Lower lobe of right lung (tissue), 2 donors: ENCODE results near the gene CSNK2A1. TPM values are rescaled to one million over a fixed set of nuclear protein-coding genes. Genes with fewer than 3 reads are reported as not detected.

Experiments used
- ATAC-seq, 2 donors: fragments of 200-7000 bp; cut with Tn5 transposase; one replicate each; pipeline ENCODE4 v1.9.1; 2020 to 2022; ENCODE audit warnings: mild to moderate bottlenecking in 2 of 2, moderate library complexity in 2 of 2
- DNase-seq: peaks from one replicate; pipeline ENCODE4 v3.0.0-alpha.2; 2020
- H3K27ac ChIP-seq: fragments of 200-600 bp; one replicate; pipeline ENCODE4 v1.8.0; 2022
- H3K27me3 ChIP-seq: fragments of 200-600 bp; one replicate; pipeline ENCODE4 v1.8.0; 2022; ENCODE audit warnings: low read depth
- H3K36me3 ChIP-seq: fragments of 200-600 bp; one replicate; pipeline ENCODE4 v1.8.0; 2022; ENCODE audit warnings: mild to moderate bottlenecking
- H3K4me1 ChIP-seq: fragments of 200-600 bp; one replicate; pipeline ENCODE4 v1.8.0; 2022
- H3K4me3 ChIP-seq: fragments of 200-600 bp; one replicate; pipeline ENCODE4 v1.8.0; 2022; ENCODE audit warnings: mild to moderate bottlenecking
- H3K9me3 ChIP-seq: fragments of 200-600 bp; one replicate; pipeline ENCODE4 v1.8.0; 2022
- intact Hi-C: fragments of 100-400 bp; cut with DNase I; formaldehyde crosslinking; loops from one replicate; pipeline ENCODE4 v1.11.0; 2022
- total RNA-seq: library from RNA; stranded (reverse); fragmentation: NEBNext Ultra II Directional; extraction: Animal tissue kit (Norgen Biotek cat#: 25700); gene quantifications from one replicate; pipeline ENCODE4 v1.2.1, GENCODE V29; 2021
- TF ChIP-seq, protein P1 (sequence below): fragments of 200-600 bp; IDR thresholded peaks from one replicate; pipeline ENCODE4 v1.8.0; 2022; ENCODE audit warnings: antibody characterized with exemption, mild to moderate bottlenecking
- donor health status: DM: no; HTN: yes; CAD: no; lungs with severe emphysema.

The CSNK2A1 gene
- total RNA-seq, 1 donor from 2014 or later, result 86.3 TPM

DNA sequence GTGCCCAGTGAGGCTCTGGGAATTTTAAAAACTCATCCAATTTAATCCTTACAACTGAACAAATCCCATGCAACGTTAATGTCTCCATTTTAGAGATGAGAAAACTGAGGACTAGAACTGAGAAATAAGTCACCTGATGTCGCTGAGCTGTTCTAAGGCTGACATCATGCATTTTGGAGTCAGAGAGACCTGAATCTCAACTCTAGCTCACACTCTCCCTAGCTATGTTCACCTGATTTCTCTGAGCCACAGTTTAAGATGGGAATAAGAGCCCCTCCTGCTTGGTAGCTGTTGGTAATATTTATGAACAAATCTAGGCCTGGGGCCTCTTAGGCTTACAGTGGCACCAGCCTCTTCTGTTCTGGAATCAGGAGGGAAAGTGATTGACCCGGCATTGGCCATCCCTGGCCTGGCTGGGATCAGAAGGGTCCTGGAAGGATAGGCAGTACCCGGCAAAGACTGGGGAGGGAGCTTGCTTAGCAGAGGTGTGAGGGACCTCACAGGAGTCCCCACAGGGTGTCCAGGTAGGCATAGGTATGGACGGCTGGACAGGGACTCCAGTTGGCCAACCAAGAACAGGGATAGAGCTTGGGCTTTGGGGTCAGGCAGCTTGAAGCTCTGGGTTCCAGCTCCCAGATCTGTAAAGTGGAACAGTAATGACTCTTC is 18.8 kb upstream of the CSNK2A1 start:
- intact Hi-C loops, result loop anchor here (10.0 kb wide), 1 partner anchor 172 kb away; no protein-coding TSS in a partner anchor
- H3K27me3 ChIP-seq, result peaks cover 3% of the 10 kb centered on the region
- TF ChIP-seq, protein P1, sequence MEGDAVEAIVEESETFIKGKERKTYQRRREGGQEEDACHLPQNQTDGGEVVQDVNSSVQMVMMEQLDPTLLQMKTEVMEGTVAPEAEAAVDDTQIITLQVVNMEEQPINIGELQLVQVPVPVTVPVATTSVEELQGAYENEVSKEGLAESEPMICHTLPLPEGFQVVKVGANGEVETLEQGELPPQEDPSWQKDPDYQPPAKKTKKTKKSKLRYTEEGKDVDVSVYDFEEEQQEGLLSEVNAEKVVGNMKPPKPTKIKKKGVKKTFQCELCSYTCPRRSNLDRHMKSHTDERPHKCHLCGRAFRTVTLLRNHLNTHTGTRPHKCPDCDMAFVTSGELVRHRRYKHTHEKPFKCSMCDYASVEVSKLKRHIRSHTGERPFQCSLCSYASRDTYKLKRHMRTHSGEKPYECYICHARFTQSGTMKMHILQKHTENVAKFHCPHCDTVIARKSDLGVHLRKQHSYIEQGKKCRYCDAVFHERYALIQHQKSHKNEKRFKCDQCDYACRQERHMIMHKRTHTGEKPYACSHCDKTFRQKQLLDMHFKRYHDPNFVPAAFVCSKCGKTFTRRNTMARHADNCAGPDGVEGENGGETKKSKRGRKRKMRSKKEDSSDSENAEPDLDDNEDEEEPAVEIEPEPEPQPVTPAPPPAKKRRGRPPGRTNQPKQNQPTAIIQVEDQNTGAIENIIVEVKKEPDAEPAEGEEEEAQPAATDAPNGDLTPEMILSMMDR, result no peak

DNA sequence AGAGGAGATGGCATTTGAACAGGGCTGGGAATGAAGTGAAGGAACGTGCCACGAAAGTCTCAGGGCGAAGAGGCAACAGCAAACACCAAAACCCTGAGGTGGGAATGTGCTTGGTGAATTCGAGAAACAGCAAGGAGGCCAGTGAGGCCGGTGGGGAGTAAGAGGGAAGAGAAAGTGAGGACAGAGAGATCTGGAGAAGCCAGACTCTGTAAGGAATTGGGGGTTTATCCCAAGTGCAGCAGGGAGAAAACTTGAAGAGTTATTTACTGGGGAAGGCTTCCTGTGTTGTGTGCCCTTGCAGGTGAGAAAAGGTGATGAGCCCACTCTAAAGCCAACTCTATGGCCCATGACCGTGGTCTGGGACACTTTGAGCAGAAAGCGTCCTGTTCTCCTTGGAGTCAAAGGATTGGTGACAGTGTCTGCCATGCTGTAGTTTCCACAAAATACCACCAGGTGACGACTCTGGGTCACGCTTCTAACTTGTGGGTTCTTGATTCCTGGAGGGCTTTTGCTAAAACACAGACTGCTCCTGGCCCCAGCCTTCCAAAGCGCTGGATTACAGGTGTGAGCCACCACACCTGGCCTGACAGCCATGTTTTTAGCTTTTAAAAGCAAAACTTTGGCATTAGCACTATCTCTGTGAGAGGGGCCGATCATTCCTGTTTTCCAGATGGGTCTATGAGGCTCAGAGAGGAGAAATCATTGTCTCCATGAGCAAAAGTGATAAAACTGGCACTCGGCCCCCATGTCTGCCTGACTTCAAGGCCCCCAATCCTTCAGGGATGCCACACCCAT is 18.0 kb upstream of the CSNK2A1 start:
- H3K27ac ChIP-seq, result no peak overlapping the region
- no peak for DNase-seq

More for the DNA sequence above, 18.8 kb upstream of the CSNK2A1 start:
- no peak for ATAC-seq
- no peak for DNase-seq
- H3K9me3 ChIP-seq, result no peaks in the 10 kb centered on the region
- H3K4me1 ChIP-seq, result no peaks in the 10 kb centered on the region
- no peak overlapping the region for H3K4me3 ChIP-seq
- no peaks in the 10 kb centered on the region for H3K36me3 ChIP-seq
- no peak overlapping the region for H3K27ac ChIP-seq

DNA sequence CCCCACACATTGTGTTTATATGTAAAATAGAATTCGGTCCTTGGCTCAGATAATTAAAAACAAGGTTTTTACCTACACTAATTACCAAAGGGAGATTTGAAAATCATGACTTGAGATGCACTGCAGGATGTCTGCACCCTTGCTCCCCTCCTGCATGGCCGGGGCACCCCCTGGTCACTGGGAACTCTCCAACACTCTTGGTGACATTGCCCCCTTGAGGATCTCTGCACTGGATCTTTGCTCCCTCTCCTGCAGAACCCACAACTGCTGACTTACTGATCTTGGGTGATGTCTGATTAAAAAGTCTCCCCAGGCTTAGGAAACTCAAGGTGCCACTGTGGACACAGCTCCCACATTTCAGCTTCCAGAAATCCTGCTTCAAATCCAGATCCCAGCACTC is 17.1 kb upstream of the CSNK2A1 start:
- no peak for ATAC-seq
- no peaks in the 10 kb centered on the region for H3K27me3 ChIP-seq

More for the DNA sequence above, 18.0 kb upstream of the CSNK2A1 start:
- TF ChIP-seq, protein P1, result peak; percentile 96
- no peaks in the 10 kb centered on the region for H3K9me3 ChIP-seq
- H3K36me3 ChIP-seq, result no peaks in the 10 kb centered on the region
- peak; percentile 81 to 87 for ATAC-seq
- no peaks in the 10 kb centered on the region for H3K27me3 ChIP-seq
- no peak overlapping the region for H3K4me3 ChIP-seq
- intact Hi-C loops, result loop anchor here (10.0 kb wide), 1 partner anchor 173 kb away; no protein-coding TSS in a partner anchor
- no peaks in the 10 kb centered on the region for H3K4me1 ChIP-seq

DNA sequence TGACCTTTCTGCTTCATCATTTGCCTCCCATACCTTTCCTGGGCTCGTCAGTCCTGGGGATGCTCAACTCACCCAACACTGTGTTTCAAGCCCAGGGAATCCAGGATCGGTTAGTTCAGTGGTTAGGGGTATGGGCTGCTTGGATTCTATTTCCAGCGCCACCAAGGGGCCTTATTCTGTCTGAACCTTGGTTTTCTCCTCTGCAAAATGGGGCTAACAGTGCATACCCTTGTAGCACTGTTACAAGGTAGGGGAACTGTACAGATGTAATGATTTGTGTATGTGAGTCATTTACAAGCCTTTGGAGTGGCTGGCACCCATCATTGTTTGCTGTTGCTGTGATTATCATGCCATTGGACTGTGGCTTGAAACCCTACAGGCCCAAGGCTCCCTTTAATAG is 14.5 kb upstream of the CSNK2A1 start:
- intact Hi-C loops, result no loop called here
- H3K4me1 ChIP-seq, result no peaks in the 10 kb centered on the region
- TF ChIP-seq, protein P1, result no peak
- no peaks in the 10 kb centered on the region for H3K9me3 ChIP-seq
- peaks cover 3% of the 10 kb centered on the region for H3K27me3 ChIP-seq
- DNase-seq (no peak), ATAC-seq (no peak)
- H3K27ac ChIP-seq, result no peak overlapping the region
- no peaks in the 10 kb centered on the region for H3K36me3 ChIP-seq
- no peak overlapping the region for H3K4me3 ChIP-seq

More for the DNA sequence above, 17.1 kb upstream of the CSNK2A1 start:
- intact Hi-C loops, result loop anchor here (10.0 kb wide), 1 partner anchor 174 kb away; no protein-coding TSS in a partner anchor
- Histone ChIP-seq H3K4me3 (no peak overlapping the region), H3K36me3 (no peaks in the 10 kb centered on the region), H3K9me3 (no peaks in the 10 kb centered on the region), H3K27ac (no peak overlapping the region), H3K4me1 (no peaks in the 10 kb centered on the region)
- TF ChIP-seq, protein P1, result no peak
- no peak for DNase-seq

DNA sequence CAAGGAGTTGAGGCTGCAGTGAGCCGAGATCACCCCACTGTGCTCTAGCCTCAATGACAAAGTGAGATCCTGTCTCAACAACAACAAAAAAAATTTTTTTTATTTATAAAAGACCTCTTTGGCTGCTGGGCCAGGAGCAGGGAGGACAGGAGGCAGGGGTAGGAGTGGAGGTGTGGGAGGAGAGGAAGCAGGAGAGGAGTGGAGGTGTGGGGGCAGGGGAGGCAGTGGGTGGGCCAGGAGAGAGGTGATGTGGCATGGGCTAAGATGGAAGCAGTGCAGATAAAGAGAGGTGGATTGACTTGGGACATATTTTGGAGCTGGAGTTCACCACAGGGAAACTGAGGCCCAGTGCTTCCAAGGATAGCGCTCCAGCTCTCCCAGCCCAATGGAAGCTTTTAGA is 13.4 kb upstream of the CSNK2A1 start:
- Histone ChIP-seq H3K9me3 (no peaks in the 10 kb centered on the region), H3K36me3 (no peaks in the 10 kb centered on the region), H3K27ac (no peak overlapping the region), H3K27me3 (peaks cover 8% of the 10 kb centered on the region), H3K4me1 (no peaks in the 10 kb centered on the region), H3K4me3 (no peak overlapping the region)
- ATAC-seq, result no peak
- intact Hi-C loops, result no loop called here
- no peak for DNase-seq
- TF ChIP-seq, protein P1, result no peak
